Activated T-cell treated with anti-CD3 and anti-CD28 coated beads for 4 hours (primary cell): ENCODE results near the gene TBX20.
"Not testable (repeated sequence)": the region's sequence is repeated elsewhere in the genome, so short reads cannot be mapped to it uniquely, and the experiment has no call there.

Source experiments
- DNase-seq: peaks from one replicate; pipeline ENCODE4 v3.0.0-alpha.2; 2020

TBX20 gene

DNA sequence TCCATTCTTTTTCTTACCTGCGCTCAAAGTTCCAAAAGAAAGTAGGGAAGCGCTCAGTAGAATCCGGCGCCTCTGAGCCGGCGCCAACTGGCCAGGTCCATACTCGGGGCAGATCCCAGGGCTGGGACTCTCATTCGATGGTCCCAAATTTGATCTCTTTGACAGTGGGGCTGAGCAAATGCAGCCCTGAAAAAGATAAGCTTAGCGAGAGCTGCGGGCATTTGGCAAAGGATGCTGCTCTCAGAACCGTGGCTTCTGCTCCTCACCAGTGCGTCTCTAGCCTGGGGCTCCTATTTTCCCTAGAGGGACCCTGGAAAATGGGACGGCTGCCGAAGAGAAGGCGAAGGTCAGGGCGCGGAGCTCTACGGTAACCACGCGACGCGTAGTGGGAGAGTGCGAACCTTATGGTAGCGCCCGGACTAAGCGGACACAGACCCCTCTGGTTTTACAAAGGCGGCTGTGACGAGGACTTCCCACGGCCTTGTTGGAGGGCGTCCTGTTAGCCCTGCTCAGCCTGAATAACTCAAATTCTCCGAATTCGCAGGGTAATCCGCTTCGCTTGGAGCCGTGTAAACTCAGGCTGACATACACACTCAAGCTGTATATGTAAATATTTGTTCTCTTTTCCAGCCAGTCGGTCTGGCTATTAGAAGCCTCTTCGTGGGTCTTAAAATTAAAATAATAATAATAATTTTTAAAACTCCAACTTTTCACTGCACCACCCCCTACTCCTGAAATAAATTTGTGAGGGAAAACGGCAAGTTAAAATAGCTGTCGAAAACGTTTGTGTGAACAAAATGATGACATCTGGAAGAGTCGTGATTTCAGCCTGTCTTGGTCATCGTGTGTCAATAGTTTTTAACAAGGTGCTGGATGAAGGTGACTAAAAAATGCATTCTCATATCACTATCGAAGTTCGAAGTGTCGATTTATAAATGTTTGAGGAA, 869 bp upstream of the TBX20 start:
- no peak for DNase-seq

DNA sequence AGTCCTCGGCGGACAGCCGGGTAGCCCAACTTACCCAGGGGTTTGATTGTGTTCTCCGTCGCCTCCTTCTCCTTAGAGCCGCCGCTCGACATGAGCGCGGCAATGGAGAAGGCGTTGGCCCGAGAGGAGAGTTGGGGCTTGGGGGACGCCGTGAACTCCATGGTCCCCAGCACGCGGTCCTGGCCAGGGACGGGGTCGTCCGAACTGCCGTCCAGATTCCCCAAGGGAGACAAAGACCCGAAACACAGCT, 515 bp downstream of the TBX20 start:
- no peak for DNase-seq

DNA sequence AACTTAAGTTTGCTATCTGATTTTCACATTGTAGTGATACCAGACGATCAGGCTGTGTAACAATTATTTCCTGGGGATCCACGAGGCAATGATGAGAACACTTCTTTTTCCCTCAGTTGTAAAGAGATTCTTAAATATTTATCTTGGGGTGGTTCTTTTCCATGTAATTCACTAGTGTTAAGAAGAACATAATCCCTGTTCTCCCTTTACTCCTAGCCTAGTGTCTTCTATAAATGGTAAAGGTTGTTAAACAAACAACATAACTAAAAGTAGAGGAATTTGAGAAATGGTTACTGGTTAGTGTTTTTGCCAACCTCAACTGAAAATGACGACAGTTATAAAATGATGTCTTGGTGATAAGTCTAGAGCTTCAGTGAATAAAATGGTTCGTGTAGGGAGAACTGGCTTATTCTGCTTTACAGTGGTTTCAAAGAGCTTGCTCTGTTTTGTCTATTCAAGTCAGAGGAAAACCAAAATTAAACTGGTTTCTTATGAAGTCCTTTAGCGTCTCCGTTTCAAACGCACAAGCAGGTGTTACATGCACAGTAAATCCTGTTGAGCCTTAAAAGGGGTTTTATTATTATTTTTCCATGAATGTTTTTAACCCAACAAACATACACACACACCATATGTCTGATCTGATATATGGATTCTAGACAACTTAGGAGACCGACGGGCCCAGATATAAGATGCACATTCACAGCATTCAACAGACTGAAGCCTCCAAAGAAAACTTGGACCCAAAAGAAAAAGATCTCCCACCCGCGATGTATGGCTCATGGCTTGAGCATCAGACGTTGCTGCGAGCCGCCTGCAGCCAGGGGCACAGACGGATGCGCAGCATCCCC, 1.1 kb downstream of the TBX20 start:
- DNase-seq = no peak

DNA sequence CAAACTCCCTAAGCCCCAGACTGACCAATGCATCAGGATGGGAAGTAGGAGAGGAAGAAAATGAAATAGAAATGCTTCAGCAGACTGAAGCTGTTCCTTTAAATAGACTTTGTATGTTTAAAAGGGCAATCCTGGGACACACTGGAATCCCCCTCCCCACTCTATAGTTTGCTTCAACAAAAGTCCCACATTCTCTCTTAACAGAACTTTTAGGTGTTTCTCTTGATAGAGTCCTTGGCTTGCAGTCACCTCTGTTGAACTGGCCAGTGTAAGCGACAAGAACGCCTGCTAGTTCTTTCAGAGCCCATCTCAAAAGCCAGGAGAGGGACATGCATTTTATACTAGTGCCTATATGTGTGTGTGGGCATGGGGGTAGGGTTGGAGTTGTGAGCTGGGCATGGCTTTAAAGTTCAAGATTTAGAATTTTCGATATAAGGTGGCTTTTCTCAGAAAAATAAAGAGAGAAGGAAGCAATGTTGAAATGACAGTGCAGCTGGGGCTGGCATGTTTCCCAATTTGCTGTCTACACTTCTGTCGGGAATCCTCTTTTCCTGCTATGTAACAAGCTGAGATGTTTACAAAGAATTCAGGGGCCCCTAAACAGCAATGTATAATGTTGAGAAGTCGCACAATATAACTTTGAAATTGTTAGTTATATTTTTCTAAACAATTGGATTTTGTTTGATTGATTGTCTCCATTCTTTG, 2.1 kb downstream of the TBX20 start:
- no peak for DNase-seq

DNA sequence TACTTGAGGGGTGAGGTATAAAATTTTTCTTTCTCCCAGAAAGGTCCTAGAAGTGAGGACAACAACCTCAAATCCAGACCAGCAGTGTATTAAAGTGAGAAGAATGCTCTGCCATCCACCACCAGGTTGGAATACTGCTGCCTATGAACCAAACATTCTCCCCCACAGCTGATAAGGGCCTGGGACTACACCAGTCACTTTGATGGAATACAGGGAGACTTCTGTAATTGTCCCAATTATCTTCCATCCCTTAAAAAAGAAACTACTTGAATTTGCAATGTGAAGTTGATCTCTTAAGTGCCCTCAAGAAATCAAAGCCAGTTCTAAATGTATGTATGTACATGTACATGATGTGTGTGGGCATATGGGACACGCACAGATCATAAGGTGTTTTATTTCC, 3.0 kb downstream of the TBX20 start:
- no peak for DNase-seq

DNA sequence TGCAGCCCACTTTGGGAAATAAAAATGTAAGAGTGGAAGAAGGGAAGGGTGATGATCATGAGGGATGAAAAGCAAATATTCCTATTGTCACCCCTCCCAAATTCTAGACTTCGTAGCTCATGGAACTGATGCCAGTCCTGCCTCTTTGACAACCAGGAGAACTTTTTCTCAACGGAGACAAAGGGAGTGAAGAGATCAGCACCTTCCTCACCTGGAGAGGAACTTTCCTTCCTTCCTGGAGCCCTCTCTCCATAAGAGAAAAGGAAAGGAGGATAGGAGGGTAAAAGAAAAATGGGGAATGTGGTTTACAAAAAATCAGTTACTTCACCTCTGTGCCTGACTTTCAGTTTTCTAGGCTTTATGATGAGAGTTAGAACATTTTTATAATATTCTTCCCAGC, 3.4 kb downstream of the TBX20 start:
- DNase-seq = no peak

DNA sequence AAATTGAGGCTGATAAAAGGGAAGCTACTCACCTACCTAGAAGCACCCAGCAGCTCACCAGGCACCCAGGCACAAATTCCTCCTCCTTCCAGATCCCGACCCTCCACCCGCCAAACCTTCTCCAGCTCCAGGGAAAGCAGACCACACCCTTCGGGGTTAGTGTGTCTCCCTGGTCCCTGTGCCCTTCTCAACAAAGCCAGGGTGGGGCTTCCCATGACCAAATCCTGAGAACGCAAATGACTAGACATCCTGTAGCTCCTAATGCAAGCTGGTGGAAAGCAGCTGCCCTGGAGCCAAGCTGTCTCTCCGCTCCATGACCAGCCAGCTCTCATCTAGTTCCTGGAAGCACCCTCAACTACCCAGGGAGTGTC, 4.4 kb downstream of the TBX20 start:
- no peak for DNase-seq

DNA sequence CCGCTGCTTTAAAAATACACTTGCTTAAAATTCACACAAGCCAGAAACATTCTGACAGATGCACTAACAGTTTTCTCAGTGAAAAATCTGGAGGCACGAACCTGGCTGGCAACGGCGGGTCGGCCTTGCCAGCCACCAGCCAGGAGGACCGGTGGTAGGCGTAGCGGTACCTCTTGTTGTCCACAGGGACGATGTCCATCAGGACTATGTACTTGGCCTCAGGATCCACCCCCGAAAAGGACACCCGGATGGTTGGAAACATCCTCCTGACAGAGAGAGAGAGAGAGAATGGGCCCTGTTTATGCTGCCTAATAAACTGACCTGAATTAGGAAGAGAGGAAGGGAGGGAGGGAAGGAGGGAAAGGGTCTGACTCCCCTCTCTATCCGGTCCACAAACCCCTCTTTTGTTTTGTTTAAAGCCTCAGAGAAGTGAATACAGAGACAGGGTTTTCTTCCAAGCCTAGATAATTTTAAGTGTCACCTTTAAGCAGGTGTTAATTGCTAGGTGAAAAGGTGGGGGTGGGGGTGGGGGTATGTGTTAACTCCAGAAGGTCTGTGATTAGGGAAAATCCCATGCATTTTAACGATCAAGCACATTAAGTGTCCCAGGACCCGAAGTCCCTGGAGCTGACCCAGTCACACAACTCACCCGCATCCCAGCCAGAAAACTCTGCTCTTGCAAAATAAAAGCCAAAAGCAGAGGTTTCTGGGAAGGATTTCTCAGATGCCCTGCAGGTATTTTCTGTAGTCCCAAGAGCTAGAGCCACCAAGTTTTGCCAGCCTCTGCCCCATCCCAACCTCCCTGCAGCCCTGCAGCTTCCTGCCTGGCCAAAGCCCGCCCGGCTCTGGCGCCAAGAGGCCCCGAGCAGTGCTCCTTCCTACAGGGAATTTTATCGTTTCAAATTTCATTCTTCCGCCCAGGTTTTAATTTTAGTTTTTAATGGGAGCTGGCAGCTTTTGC, 5.0 kb downstream of the TBX20 start:
- no peak for DNase-seq

DNA sequence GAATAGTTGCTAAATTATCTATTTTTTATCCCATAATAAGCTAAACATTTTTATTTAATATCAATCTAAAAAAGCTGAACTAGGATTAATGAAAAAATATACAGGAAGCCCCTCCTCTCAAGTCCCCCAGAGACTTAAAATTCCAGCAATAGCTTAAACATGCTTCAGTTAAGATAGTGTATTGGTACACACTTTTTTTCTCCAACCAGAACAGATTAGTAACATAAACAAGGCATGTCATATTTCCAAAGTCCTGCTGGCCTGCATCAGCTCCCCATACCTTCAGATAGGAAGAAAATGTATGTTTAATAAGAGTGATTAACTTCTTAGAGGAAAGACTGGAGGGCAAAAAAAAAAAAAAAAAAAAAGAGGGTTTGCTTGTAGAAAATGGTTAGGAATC, 7.1 kb downstream of the TBX20 start:
- no peak for DNase-seq

DNA sequence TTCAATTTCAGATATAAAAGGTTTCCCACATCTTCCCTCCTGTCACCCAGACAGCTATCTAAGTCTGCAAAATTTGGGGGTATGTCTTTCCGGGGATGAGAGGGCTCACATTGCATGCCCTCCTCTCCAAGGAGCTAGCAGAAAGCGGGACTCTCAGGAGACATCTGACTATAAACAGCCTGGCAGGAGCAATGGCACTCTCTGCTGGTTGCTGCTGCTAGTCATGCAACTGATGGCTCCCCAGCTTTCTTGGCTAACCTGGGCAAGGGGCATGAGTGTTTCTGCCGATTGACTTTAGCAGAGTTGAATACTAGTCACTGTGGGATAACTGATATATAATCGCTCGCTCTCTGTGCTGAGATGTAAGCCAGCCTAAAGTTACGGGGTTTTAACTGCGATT, 12.0 kb downstream of the TBX20 start:
- DNase-seq = no peak

DNA sequence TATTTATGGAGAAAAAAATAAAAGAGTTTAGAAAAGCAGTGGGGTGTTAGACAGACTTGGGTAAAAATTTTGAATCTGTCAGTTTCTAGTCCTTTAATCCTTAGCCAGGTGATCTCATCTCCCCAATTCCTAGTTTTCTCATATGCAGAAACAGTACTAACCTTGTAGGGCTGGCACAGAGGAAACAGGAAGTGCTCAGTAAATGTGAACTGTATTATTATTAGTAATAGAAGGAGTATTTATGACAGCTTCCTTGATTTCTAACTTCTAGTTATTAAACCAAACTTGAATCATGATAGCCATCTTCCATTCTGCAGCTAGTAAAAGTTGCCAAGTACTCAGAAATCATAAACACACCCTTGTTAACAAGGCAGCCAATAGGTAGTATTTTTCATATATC, 12.5 kb downstream of the TBX20 start:
- DNase-seq = no peak

DNA sequence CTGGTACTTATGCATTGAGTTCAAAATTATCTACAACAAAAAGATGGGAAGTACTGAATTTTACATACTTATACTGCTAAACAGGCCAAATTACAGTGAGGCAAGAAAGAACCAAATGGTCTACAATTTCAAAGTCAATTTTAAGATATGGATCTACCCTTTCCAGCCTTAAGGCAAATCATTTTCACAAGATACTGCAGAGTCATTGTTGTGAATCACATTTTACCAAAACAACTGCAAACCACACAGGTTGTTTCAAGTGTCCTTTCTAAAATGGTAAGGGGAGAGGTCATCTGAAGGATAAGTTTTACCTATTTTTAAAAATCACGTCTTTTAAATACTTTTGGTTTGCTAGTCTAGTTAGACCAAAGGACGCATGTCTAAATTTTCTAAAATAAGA, 12.9 kb downstream of the TBX20 start:
- DNase-seq = not testable (repeated sequence)

DNA sequence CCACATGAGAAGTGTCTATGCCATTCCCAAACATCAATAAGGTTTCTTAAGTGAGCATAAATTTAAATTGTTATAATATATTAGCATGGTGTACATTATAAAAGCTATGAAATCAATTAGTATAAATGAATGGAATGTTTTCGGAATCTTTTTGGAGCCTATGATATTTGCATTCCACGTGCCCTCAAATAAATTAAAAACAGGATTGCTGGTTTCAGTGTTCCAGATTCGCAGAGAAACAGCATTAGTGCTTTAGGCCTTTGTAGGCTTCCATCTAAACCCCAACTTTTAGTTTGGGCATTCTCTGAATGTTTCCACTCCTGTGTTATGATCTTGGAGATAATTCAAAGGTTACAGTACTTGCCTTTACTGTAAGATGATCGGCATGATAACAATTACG, 15.4 kb downstream of the TBX20 start:
- not testable (repeated sequence) for DNase-seq

DNA sequence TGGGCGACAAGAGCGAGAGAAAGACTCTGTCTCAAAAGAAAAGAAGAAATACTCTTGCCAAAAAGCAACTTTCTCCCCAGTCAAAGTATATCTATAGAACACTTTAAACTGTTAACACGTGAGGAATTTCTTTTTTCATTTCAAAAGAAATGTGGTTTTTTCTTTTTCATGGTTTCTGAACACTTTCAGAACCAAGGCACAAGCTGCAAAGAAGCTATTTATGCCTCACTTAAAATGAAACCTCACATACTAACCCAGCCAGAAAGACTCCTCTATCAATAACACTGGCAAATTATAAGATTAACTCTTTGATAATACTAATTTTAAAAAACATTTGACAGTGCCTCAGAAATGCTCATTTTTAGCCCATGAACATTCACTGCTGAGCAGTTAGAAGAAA, 20.9 kb downstream of the TBX20 start:
- DNase-seq = no peak

DNA sequence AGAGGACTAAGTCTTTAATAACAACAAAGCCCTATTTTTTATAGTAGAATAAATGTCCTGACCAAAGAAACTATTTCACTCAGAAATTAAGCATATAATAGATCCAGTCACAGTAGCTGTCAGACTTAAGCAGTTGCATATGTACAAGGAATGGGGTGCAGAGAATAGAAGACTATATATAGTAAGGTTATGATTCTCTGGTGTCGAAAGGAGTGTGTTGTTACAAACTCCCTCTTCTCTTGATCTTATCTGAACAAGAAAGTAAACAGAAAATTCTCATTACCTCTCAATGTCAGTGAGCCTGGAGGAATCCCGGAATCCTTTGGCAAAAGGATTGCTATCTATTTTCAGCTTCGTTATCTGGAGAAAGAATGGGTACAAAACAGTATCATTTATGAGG, 22.7 kb downstream of the TBX20 start:
- DNase-seq = not testable (repeated sequence)

DNA sequence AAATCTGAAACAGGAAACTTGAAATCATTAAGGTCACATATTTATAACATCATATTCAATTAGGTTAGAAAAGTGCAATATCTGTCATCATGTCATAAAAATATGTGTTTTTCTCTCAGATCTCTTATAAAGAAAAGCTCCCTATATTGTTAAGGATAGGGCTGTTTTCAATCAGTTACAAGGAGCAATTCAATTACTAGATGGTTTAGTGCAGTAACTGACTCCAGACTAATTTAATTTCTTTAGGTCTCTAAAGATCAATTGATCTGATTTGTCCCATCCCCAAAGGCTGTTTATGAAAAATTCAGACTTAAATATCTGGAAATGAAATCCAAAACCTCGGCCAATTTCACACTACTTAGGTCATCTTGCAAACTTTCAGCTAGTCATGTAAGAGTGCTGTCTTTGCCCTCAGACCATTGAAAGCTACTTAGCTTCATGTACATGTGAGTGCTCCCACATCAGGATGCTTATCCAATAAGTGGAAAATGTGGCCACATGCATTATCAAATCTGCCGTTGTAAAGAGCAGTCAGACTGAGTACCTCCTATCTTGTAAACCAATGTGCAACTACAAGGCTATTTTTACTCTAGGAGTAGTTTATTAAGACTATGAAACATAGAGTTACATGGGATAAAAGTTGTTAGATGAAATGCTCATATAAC, 24.7 kb downstream of the TBX20 start:
- not testable (repeated sequence) for DNase-seq

DNA sequence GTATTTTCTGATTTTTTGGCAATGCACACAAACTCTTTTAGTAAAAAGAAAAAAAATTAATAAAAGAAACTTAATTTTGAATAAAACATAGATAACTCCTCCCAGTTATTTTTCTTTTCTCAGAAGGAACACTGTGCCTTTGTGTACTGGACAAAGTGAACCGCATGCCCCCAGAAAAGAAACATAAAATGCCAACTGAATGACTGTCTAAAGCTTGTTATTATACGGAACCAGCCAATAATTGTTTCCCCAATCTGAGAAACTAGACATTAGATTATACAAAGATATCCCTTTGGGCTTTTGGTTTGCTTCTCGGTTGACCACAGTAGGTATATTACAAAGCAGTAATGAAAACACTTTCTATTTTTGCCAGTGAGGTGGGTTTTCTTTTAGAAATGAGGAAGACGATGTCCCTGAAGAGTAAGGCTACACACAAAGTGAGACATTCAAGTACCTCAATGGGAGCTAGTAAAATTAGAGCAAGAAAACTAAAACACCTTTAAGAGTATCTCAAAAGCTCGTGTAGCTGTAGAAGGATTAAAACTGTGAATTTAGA, 25.3 kb downstream of the TBX20 start:
- DNase-seq = not testable (repeated sequence)

DNA sequence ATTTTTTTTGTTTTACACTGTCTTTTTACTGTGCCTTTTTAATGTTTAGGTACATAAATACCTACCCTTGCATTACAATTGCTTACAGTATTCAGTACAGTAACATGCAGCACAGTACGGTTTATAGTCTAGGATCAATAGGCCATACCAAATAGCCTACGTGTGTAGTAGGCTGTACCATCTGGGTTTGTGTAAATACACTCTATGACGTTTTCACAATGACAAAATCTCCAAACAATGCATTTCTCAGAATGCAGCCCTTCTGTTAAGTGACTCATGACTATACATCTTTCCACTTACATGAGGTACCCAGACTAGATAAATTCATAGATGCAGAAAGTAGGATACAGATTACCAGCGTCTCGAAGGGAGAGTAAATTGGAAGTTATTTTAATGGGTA, 26.5 kb downstream of the TBX20 start:
- not testable (repeated sequence) for DNase-seq

DNA sequence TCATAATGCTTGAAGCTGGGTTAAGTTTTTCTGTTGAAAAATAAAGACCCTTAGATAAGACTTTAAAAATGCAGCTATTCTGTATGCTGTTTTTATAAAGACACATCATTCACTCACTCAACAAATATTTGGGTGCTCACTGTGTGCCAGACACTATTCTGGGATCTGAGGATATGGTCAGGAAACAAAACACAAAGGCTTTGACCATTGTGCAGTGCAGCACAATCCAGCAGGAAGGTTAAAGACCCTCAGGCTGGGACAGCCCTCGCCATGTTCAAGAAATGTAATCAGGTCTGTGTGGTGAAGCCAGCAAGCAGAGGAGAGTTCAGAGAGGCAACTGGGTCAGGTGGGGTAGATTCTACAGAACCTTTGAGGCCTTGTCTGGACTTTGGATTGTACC, 31.5 kb downstream of the TBX20 start:
- not testable (repeated sequence) for DNase-seq

DNA sequence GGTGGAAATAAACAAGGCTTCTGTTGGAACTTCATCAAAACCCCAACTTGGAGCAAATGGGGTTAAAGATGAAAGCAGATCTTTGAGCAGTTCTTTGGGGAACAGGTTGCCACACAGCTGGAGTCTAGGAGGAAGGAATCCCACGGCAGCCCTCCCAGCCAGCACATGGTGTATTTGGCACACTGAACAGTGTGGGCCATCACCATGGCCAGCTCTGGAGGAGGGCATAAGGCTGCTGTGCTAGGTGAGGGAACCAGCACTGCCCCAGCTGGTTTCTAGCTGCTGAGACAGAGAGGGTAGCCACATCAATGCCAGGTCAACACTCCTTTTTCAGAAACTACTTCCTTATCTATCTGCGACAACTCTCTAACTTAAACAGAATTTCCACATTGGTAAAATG, 33.7 kb downstream of the TBX20 start:
- DNase-seq = not testable (repeated sequence)

DNA sequence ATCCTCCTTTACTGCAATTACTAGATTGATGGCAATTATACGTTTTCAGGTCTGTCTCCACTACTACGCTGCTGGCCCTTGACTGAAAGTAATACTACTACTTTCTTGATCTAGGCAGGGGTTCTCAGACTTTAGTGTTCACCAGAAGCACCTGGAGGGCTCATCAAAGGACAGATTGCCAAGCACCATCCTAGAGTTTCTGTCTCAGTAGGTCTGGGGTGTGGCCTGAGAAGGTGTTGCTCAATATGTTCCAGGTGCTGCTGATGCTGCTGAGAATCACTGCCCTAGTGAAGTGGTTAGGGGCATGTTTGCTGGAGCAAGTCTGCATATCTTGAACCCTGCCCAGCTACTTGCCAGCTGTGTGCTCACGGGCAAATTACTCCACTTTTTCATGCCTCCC, 37.9 kb downstream of the TBX20 start:
- DNase-seq = not testable (repeated sequence)

DNA sequence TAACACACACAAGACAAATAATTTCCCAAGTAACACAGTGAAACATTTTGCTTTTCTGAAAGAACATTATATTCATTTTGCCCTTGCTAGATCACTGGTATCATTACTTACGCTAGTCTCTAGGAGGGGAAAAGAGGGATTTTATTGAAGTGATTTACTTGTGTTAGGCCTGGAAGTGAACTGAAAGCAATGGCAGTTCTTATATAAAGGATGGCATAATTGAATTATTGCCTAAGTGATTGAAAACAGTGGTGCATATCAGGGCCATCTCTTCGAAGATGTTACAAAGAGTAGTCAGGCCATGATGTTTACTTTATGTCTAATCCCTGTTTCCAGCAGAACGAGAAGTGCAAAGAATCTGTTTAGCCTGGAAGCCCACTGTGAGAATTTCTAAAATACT, 38.8 kb downstream of the TBX20 start:
- not testable (repeated sequence) for DNase-seq
